Astrocyte (in vitro differentiated cells and primary cell): ENCODE measurements around the gene UBQLN1.

Source experiments
- CTCF ChIP-seq: IDR thresholded peaks from 2 replicates; pipeline ENCODE4 v1.5.1; 2011; ENCODE audit warnings: low read depth, mild to moderate bottlenecking, inconsistent platforms, low read length, moderate library complexity; ENCODE audit not compliant: insufficient read depth
- EZH2 ChIP-seq: IDR thresholded peaks from 2 replicates; pipeline ENCODE4 v1.6.1; 2012; ENCODE audit warnings: mild to moderate bottlenecking, low read length, inconsistent platforms; ENCODE audit not compliant: insufficient read depth

DNA sequence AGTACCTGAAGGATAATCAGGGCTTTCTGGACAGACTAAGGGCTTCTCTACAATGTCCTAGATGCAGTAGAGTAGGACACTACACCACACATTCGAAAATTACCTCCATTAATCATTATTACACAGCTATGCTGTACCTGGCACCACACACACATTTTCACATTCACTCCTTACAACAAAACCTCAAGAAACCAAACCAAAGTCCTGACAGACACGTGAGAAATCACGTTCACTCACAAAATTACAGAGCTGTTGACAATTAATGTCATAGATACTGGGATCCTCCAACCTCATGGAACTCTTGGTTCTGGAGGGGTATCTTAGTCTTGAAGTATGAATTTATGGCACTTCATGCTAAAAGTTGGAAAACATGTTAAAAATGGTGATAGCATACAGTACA is 16.3 kb downstream of the UBQLN1 start:
- no peak for TF ChIP-seq CTCF
- TF ChIP-seq EZH2, result no peak
